GM18499 (cell line): ENCODE results near the gene ABCG1.

Experiments used
- ATAC-seq: cut with Tn5 transposase; IDR thresholded peaks from one replicate; pipeline ENCODE4 v1.9.1; 2021; ENCODE audit warnings: moderate number of reproducible peaks; ENCODE audit not compliant: insufficient read depth, unreplicated experiment

ABCG1 gene

DNA sequence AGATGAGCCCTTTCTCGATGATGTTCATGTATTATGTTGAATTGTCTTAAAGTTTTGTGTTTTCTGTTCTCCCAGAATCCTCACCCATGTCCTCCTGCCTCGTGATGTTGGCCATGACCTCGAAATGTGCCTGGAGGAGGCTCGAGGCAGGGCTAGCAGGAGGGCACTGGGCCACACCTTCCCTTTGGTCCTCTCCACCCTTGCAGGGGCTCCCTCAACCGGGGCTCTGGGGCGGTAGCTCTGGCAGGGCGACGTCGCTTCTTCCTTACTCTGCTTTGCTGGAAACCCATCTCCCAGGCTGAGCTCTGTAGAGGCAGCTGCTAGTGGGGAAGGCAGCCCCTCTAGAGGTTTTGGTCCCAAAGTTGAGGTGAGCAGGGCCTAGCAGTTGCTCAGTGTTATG is 82.0 kb downstream of the ABCG1 start:
- no peak for ATAC-seq

DNA sequence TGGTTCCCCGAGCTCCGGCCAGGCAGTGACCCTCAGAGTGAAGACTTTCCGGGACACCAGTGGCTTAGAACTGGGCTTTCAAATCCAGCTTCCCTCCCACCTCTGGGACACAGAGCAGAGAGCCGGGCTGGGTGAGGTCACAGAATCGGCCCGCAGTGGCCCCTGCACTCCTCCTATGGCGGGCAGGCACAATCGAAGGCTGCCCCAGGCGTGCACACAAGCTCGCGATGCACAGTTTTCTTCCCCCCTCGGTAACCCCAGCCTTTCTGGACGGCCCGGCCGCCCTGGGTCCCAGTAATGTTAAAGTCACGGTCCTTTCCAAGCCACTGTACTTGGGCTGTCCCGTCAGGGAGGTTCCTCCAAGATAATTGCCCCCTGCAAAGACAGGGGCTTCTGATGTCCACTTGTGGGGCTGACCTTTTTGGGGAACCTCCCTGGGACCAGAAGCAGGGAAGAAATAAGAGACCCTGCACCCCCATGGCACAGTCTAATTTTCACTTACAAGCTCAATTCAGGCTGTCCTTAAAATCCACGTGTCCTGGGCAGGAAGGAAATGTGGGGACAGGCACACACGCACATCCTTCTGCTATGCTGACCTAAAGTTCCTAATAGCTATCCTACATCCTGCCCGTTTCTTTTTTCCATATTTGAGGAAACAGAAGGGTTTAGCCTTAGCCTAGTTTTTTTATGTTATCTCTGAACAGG is 82.6 kb downstream of the ABCG1 start:
- ATAC-seq, result no peak

DNA sequence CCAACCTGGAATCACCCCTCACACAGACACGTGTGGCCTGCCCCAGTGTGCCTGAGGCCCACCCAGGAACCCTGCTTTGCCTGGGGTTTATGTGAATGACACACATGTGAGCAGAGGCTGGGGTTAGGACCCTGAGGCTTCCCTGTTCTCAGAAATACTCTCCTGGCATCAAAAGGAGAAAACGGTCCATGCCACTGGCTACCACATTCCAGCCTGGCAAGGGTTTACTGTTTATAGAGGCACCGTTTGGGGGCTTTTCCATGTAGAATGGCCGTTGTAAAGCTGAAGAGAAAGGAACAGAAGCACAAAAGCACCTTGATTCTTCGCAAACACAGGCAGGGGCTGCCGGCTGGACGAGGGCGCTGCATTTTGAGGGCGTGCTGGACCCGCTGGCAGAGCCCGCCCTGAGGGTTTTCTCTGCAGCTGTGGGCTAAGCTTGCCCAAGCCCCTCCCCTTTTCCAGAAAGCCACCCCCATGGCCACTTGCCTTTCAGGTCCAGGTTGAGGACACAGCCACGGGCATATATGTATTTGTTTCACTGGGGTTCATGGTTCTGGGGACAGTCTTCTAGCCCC is 83.2 kb downstream of the ABCG1 start:
- no peak for ATAC-seq

DNA sequence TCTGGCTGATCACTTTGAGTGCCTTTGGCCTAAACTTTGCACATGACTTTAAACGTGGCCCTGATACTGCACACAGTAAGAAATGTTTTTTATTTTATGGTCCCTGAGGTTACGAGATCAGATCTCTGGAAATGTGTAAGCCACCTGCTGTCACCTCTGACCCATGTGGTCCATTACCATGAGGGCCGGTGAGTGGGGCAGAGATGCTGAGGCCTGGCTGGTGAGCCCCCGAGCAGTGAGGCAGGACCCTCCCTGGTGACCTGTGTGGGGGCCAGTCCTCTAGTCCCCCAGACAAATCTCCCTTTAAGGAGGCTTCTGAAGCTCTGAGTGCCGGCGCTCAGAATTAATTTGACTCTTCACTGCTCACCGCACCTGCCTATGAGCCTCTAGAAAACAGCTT is 83.9 kb downstream of the ABCG1 start:
- ATAC-seq, result no peak

DNA sequence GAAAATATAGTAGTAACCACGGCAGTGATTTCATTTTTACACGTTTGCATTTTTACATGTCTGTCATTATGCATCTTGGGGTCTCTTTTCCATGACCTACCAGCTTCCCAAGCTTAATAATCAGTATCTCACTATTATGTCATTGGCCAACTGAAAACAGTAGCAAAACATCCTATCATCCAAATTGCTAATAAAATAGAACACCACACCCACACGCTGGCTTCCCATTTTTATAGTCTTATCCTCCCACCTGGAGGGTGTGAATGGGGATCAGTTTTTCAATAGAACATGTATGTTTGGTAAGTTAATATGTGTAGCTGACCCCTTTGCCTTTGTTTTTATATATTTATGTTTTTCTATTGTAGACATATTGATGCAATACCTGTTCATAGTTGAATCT is 84.5 kb downstream of the ABCG1 start:
- ATAC-seq, result no peak

- no peak for ATAC-seq
These were observed 85.9 kb downstream of the ABCG1 start for GRCh38 chr21:42304556-42305454.

GRCh38 chr21:42305707-42306147 is 86.8 kb downstream of the ABCG1 start:
- no peak for ATAC-seq

DNA sequence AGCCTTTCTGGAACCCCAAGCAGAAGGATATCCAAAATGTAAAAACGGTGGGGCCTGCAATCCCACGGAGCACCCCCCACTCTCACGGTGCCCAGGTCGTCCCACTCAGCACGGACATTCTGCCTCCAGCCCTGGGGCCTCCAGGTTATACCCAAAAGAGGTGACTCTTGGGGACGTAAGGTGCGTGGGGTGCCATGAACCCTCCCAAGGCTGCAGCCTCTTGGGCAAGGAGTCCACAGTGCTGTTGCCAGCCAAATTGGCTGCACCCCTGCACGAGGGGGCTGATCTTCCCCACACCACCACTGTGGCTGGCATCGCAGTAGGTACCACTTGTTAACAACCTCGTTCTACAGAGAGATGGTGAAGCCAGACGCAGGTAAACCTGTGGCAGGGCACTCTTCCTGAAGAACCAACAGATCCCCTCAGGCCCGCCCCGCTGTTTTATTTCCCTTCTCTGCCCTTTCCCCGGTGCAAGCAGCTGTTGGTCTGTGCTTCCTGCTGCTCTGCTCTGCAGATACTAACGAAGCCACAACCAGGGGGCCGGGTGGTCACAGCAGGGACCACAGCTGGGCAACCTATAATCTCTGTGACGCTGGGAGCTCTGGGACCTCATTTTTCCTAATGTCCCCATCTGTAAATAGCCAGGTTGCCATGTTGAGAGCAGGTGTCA is 87.6 kb downstream of the ABCG1 start:
- ATAC-seq, result no peak

- ATAC-seq, result no peak
These were observed 88.2 kb downstream of the ABCG1 start for GRCh38 chr21:42307106-42307505.

DNA sequence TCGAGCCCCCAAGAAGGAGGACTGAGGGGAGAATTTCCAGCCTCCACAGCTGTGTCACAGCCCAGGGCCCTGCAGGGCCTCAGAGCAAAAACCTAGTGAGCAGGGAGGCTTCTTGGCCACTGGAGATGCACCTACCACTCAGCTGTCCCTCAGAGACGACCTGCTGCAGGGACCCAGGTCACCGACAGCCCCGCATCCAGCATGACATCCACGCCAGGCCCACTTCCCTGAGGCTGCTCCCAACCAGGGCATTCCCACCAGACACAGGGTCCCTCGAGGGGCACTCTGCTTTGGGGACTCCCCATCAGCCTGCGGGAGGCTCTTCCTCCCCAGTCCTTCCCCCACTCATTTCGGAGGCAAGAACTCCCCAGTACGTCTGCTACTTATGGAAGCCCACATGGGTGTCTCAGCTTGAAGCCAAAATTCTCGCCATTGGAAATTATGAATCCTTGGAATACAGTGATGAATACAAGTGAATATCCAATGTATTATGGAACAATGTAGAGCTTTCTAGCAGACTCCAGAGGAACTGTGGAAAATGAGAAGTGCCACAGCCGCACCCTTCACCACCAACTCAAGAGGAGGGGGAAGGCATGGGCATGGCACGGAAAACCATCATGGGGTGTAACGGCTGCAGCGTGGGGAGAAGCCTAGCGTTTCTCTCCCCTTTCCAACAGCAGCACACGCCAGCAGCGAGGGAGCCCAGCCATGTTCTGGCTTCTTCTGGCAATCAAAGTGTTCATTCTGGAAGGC is 89.4 kb downstream of the ABCG1 start:
- ATAC-seq, result no peak

GRCh38 chr21:42308914-42309752 is 90.2 kb downstream of the ABCG1 start:
- ATAC-seq, result no peak

GRCh38 chr21:42309753-42310213 is 90.8 kb downstream of the ABCG1 start:
- ATAC-seq, result no peak

DNA sequence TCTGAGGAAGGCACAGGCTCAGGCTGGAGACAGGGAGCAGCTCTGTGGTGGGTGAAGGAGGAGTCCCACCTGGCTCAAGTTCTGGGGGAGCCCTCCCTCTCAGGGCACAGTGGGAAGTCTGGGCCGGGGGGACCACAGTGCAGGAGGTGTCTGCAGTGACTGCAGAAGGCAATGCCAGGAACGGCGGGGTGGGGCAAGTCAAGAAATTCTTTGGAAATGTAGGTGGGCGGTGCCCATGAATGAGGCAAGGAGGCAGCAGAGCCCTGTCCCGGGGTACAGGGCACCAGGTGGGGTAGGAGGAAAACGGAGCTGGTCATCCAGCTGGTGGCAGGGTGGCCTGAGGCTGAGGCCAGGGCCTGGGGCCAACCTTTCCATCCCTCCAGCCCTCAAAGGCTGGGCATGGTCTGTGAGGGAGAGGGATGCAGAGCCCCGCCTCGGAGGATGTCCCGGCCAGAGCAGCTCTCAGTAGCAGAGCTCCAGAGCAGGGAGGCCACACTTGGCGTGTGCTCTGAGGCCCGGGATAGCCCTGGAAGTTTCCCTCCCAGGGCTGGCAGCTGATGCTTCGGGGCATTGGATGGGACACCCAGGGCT is 91.6 kb downstream of the ABCG1 start:
- no peak for ATAC-seq

DNA sequence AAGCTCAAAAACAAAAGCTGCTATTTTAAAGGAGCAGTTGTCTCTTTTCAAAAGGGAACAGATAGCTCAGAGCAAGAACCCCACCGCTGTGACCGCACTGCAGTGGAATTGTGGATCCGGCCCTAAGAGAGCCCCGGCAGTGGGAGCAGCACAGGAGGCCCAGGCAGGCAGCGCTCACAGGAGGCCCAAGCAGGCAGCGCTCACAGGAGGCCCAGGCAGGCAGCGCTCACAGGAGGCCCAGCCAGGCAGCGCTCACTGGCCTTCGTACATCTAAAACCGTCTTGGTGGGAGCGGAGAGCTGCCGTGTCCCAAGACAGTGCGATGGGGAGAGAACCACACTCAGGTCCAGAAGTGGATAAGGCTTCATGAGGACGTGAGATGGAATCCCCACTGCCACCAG is 92.2 kb downstream of the ABCG1 start:
- ATAC-seq, result no peak

DNA sequence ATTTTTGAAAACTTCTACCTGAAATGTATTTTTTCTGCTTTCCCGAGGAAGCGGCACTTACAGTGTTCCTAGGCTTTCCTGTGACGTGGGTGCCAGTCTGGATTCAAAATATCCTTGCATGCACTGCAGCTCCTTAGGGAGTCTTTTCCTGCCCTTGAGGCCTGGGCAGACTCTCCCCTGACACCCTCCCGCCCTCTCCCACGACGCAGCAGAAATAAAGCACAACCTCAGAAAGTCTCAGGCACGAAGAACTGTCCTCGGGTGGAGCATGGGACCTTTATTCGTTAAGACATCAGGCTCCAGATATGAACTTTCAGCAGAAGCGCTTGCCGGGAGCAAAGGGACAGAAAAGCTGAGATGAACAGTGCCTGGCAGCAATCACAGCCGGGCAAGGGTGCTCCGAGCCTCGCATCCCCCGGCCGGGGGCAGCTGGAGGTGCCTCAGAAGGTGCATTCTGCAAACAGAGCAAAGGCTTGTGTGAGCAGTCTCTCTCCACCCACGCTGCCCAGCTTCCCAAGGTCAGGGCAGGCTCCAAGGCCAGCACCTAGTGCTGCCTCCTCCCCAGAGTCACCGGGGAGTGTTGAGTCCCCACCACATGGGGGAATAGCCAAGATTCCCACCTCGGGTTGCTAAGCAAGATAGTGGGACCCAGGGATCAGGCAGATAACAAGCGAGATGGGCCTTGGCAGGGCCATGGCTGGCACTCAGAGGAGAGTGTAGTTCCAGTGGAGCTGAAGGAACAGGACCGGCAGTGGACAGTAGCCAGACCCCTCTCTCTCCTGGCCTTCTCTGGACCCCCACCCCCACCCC is 93.1 kb downstream of the ABCG1 start:
- no peak for ATAC-seq

DNA sequence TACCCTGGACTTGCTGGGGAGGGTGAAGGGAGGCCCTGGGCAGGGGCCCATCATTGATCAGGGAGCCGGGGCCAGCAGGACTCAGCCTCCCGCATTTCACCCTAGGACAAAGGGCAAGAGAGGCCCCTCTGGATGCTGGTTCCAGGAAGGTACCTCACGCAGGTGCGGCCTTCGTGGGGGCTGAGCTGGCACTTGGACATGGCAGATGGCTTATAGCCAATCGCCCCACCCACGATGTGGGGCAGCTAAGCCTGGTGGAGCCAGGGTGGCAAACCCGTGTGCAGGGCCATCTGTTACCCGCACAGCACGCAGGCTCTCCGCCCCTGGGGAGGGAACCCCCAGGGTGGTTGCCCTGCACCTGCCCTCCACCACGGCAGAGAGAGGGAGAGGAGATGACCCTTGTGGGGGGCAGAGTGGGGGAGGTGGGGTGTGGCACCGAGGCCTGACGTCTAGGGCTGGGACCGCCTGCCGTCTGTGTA is 93.7 kb downstream of the ABCG1 start:
- ATAC-seq, result no peak

- ATAC-seq, result no peak
These were observed 94.6 kb downstream of the ABCG1 start for GRCh38 chr21:42313501-42313969.
